GM04503 (cell line): ENCODE data around the gene FAM107A.
"Not testable (repeated sequence)": the region's sequence is repeated elsewhere in the genome, so short reads cannot be mapped to it uniquely, and the experiment has no call there.

Experiments
- DNase-seq: peaks from one replicate; pipeline ENCODE4 v3.0.0-alpha.2; 2012; ENCODE audit warnings: low read depth

The FAM107A gene

DNA sequence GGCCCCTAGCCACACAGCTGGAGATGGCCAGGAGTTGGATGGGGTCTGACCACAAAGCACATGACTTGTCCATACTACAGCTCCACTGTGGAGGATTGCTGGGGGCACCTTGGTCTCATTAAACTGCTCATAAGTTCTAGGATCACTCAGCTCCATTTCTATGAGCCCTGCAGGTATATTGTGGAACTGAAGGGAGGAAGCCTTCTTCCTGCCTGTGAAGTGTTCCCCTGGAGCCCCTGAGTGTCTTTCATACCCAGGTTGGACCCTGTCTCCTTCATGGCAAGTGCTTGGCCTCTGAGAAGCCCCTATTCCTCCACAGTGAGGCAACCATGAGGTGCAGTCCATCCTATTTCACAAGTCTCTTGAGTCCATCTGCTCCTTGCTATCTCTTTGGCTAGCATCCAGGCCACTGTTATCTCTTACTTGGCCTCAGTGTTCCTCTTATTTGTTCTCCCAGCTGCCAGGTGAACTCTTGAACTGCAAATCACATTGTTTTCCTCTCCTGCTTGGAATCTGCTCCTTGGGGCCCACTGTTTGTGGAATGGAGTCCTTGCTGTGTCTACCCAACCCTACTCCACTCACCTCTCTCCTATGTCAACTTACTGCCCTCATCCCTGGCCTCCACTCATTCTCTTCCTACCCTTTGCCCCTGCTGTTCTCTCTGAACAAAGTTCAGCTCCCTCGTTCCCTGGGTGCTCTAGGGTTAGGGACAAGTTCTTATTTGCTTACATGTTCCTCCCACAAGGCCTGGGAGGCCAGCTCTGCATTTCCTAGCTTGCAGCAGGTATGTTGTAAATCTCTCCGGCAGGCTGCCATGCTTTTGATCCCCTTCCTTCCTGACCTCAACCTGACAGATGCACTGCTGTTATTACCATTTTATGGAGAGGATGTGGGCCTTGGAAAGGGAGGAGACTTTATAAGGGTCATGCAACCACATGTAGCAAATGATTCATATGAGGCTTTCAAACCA is 41.4 kb downstream of the FAM107A start:
- DNase-seq: no peak

- no peak for DNase-seq
Observed at GRCh38 chr3:58534592-58535494, 42.3 kb downstream of the FAM107A start.

DNA sequence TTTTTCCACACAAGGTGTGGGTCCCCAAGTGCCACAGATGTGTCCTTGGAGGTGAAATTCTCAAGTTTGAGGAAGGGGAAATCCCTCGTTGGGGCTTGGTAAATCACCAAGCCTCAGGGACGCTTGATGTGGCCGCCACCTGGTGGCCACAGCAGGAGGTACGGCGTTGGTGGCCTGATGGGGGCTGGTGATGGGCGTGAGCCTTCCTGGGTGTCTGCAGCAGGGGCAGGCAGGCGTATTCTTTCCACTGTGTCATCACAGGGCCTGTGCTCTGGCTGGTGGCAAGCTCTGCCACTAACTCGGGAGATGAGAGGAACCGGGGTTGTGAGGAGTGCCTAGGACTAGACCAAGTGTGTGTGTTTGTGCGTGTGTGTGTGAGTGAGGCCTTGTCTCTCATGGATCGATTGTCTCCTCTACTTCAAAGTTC is 44.4 kb downstream of the FAM107A start:
- no peak for DNase-seq

DNA sequence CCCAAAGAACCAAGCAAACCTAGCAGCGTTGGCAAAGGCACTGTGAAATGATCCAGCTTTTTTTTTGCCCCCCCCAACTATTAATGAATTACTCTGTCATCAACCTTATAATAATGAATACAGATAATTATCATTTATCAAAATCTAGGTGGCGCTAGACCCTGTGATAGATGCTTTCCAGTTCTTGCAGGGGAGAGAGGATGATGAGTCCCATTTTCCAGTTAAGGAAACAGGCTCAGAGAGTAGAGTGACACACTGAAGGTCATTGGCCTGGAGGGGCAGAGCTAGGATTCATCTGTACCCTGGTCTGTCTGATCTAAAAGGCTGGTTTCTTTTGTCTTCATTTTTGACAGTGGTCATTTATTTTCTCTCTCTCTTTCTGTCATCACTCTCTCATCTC is 45.2 kb downstream of the FAM107A start:
- DNase-seq: no peak

DNA sequence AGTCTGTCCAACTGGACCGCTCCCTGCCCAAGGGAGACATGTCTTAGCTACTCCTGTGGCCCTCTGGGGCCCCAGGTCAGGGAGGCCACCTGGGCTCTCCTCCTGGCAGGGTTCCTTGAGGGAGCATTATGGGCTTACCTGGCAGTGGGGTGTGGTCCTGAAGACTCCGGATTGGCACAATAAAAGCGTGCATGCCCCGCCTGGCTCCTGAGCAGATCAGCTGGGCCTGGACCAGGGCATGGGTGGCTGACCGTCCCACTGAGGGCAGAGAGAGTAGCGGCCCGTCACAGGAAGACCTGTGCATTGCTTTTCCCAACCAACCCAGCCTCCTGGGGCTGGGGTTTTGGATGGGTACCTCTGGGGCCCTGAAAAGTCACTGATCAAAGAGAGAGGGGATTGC is 45.6 kb downstream of the FAM107A start:
- DNase-seq: no peak

- DNase-seq: no peak
Observed at GRCh38 chr3:58530354-58530865, 46.8 kb downstream of the FAM107A start.

- no peak for DNase-seq
Observed at GRCh38 chr3:58529516-58530353, 47.5 kb downstream of the FAM107A start.

GRCh38 chr3:58528629-58529028 is 48.6 kb downstream of the FAM107A start:
- no peak for DNase-seq

DNA sequence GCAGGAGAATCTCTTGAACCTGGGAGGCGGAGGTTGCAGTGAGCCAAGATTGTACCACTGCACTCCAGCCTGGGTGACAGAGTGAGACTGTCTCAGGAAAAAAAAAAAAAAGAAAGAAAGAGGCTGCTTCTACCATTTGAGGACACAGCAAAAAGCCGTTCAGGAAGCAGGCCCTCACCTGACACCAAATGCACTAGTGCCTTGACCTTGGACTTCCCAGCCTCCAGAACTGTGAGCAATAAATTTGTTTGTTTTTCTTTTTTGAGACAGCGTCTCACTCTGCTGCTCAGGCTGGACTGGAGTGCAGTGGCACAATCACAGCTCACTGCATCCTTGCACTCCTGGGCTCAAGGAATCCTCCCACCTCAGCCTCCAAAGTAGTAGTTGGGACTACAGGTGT is 49.8 kb downstream of the FAM107A start:
- not testable (repeated sequence) for DNase-seq

DNA sequence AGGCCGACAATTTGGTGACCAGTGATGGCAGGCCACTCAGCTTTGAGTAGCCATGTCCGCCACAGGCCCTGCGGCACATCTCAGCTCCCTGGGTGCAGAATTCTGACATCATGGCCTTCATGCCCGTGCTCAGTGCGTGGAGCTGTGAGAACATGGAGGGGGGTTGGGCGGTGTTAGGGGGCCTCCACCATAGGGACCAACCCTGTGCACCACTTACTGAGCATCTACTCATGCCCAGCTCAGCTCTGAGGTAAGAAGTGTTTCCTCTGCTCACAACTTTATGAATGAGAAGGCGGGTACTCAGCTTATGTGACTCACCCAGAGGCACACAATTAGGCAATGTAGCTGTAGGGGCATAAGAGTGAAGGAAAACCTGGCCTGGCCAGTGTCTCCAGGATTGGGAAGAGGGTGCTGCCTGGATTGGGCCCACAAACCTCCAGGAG is 50.7 kb downstream of the FAM107A start:
- peak; percentile 76 for DNase-seq

DNA sequence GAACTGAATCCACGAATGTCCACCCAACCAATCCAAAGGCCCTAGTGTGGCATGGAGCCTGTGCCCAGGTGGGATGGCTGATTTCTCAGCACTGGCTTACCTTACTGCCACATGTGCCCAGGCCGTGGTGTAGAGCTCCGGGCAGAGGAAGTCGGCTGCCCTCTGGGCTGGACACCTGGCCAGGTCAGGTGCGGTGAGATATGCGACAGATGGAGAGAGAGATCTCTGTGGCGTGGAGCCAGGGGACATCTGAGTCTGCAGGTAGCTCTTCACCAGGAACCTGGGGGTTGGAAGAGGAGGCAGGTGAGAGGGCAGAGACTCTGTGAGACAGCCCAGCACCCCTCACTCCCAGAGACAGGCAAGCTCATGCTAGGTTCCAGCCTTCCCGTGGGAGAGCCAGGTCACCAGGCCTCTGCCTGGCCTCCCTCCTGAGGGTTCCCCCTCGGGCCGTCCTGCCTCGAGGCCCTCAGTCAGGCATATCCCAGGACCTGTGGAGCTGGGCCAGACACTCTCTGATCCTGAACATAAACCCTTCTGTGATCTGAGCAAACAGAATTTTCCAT is 52.8 kb downstream of the FAM107A start:
- no peak for DNase-seq

GRCh38 chr3:58522759-58523425 is 54.3 kb downstream of the FAM107A start:
- DNase-seq: no peak

DNA sequence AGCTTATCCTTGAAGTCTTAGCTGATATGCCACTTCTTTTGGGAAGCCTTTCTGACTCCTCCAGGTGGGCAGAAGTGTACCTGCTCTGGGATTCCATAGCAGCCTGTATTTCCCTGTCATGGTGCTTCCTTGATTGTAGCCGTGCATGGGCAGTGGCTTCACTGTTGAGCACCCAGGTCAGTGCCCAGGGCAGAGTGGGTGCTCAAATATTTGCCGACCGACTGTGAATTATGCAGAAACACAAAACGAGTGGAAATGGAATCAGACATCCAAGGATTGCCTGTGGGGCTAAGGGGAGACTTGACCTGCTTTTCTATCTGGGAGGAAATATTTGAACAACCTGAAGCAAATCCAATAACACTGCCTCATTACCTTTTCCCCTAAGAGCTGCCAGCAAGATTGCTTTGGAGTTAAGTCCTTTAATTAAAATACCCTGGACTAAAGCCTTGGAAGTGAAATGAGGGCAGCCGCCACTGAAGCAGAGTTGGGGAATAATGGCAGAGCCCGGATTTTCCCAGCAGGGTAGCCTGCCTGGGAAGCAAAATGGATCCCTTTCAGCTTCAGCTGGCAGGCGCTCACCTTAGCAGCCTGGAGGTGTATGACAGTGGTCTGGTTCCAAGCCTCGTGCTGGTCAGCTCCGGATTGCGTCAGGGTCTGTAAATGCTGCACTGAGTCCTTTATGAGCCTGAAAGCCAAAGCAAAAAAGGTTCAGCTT is 55.1 kb downstream of the FAM107A start:
- DNase-seq: no peak

- DNase-seq: no peak
Observed at GRCh38 chr3:58521336-58521670, 55.9 kb downstream of the FAM107A start.

DNA sequence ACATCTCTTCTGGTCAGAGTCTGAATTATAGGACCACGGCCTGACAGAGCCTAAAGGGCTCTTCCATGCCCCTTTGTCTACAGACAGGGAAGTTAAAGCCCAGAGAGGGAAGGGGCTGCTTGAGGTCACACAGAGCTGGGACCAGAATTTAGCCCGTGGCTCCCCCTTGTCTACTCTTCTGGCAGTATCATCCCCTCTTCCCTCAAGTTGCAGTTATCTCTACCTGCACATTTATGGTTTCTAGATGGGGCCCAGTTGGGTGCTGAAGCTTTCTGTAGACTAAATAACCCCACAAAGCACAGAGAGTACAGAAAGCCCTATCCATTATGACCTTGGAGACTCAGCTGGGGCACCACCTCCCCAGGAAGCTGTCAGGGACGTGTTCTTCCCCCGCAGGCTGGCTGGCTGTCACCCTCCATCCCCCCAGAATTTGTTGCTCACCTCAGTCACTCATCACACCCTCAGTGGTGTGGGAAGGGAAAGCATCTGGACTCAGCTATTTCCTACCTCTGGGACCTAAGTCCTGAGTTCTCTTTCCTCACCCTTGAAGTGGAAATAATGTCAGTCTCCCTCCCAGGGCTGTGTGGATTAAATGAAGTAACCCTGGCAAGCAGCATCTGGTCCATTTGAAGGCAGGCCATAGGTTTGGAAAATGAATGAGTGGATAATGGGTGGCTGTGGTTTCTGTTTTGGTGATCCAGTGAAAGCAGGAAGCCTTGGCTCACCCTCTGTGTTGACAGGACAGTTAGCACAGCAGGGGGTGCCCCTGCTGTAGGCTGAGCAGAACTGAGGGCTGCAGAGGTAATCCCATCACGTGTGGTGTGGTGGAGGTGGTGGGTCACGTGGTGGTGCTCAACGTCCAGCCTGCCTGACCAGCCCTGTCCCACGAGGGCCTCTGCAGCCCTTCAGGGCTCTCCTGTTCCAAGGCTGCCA is 56.5 kb downstream of the FAM107A start:
- no peak for DNase-seq

DNA sequence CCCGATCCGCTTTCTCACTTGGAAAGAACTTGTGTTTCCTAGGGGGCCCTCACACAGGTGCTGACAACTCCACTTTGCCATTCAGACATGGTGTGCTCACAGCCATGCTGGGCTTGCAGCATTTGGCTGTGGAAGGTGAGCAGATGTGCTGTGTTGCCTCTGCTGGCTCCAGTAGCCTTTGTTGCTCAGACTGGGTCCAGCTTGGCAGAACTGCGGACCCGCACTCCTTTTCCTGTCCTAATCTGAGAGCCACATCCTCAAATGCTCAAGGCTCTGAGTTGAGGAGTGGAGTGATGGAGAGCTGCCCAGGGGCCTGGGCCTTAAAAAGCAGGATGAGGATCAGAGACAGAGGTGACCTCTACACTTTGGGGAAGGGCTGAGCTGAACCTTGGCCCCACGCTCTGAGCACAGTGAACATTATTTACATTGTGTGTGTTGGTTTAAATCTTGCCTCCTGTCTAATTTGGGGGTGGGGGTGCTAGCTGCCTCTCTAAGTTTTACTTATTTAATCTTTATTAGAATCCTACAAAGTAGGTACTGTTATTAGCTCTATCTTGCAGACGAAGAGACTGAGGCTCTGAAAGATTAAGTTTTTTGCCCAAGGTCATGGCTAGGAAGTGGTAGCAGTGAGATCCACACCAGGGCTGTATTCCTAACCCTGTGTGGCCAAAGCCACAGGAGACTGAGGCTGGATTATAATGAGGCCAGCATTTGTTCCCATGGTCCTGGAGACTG is 57.4 kb downstream of the FAM107A start:
- DNase-seq: no peak

- DNase-seq: no peak
Observed at GRCh38 chr3:58518291-58518789, 58.9 kb downstream of the FAM107A start.

GRCh38 chr3:58514405-58514804 is 62.8 kb downstream of the FAM107A start:
- DNase-seq: no peak
